ENCODE measurements around the gene RTP3.

Gene RTP3

GRCh38 chr3:46497556-46498265 is at the start of gene RTP3:
RTP3 (plus strand) TSS chr3:46497976; CDS start chr3:46498063, 87 bp downstream.
- no peak for DNase-seq

DNA sequence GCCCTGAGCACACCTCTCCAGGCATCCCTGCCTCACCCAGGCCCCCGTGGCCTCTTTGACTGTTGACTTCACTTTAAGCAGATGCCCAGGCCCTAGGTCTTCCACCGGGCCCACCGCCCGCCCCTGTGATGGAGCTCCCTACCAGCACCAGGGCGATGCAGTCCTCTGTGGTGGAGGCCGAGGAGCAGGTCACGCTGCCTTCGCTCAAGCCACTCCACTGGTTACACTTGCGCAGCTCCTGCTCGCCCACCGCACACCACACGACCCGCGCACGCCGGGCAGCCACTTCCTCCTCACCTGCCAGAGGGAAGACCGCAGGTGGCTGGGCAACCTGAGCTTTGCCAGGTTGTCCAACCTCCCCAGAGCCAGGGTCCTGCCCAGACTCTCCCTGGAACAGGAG is 49.1 kb upstream of the RTP3 start:
- no peak for DNase-seq

DNA sequence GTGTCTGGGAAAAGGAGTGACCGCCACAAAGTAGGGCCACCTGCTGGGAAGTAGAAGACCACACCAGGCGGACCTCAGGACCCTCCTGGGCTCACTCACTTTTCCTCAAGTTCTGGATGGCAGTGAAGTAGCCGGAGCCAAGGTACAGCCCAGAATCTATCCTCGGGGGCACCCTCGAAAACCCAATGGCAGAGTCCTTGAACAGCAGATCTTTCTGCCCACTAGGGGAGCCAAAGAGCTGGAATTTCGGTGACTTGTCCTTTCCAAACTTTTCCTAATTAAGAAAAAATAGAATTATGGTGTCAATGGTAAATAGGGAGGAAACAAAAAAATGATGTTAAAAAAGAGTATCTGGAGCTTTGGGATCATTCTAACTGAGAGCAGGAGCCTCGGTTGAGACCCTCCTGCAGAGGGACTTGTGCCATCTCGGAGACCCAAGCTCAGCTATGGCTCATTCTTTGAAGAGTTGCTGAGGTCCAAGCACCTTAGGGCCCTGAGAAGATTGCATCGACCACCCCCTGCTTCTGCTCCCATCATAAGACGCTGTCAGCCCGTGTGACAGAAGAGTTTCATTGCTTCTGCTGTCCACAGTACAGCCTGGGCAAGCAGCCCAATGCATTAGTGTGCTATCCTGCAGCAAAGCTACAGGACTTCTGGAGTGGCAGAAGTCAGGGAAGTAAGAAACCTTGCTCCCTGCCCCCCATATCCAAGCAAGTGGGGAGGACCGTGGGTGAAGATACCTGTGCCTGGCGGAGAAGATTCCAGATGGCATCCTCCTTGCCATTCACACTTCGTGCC is 47.8 kb upstream of the RTP3 start:
- DNase-seq, result peak; percentile 42

DNA sequence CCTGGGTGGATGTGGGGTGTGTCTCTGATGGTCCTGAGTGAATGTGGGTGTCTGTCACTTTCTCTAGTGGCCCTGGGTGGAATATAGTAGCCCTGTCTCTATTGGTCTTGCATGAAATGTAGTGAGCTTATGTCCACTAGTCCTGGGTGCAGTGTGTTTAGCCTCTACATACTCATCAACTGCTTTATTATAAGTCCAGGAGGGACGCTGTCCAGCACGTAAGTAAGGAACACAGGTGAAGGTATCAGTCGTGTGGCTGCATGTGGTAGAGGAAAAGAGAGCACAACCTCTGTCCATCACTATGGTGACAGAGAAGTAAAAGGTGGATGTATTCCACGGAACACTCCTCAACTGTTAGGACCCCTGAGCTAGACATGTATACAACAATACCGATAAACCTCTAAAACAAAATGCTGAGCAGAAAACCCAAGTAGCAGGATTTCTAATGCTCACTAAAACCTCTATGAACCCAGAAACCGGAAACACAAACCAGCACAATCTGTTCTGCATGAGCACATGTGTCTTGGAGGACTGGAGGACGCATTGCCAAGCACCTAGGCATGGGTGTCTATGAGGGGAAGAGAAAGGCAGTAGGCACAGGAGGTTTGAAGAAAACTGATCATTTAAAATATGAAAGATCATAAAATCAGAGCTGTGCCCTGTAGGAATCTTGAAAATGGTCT is 44.1 kb upstream of the RTP3 start:
- no peak for DNase-seq

DNA sequence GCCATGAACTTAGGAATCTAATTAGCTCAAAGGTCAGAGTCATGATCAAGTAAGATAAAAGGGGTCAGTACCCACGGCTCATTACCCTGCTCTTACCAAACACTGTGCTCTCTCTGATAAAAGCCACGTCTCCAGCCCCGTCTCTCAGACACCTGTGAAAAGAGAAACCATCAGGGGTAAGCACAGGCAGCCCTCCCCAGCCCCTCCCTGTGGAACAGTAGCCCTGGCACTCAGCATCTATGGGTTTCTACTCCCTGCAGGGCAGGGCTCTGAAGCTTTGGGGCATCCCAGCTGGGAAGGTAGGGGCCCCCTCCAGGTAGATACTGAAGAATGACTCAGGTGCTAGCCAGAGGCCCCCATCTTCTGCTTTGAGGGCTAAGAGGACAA is 43.6 kb upstream of the RTP3 start:
- DNase-seq, result no peak

- DNase-seq, result no peak
Measured at GRCh38 chr3:46454606-46455005, 43.2 kb upstream of the RTP3 start.

DNA sequence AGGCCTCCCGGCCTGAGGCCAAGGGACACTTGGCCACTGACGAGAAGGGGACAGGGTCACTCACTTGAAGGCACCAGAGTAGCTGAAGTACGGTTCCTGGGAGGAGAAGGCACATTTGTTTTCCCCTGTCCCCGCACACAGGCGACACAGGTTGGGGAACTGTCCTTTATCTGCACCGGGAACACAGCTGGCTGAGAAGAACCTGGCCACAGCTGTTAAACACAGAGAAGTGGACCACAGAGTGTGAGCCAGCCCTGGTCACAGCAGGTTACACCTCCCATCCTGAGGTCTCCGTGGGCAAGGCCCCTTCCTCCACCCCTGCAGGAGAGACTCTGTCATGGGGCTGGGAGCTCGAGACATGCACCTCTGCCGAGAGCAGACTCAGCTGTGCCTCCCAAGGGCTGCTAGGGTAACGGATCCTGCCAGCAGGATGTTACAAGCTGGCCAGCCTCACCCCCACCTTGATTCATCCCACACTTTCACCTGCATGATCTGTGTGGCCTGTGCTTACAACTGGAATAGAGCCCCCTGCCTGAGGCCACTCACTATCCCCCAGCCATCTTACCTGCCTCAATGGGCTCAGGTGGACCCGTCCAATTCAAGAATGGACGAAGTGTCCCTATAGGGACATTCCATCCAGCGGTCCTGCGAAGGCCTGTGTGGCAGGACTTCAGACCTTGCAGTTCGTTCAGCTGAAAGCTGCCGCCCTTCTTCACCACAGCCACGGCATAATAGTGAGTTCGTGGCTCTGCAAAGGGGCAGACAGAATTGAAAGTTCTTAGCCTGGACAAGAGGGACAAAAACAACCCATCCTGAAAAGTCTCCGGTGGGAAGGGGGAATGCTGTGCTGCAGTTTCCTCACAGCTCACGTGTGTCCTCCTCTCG is 42.3 kb upstream of the RTP3 start:
- no peak for DNase-seq

DNA sequence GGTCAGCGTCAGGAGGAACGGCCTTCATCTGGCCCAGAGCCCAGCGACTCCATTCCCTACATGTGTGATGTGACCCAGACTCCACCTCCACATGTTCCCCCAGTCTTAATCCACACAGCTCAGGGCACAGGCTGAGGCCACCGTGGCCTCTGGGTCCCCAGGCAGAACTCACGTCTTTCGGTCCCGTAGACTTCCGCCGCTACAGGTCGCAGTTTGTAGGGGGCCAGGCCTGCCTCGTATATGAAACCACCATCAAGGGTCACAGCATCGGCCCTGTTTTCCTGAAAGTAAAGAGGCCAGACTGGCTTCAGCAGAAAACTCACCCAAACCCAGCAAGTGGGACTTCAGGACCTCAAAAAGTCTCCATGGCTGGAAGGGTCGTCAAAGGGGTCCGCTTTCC is 41.7 kb upstream of the RTP3 start:
- no peak for DNase-seq

DNA sequence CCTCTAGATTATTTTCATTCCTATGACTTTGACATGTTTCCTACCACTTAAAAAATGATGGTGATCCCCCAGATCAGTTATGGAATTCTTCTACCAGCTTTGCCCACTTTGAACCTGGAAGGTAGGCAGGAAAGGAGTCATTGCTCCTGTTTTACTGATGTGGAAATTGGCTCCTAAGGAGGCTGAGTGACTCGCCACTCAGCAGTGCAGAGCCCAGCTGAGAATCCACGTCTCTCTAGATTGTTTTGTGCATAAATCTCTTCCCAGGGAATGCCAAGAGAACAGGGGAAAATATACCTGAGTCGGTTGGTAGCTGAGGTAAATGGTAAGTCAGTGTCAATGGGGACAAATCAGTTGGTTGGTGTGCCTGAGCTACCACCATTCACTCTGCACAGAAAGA is 37.7 kb upstream of the RTP3 start:
- no peak for DNase-seq

DNA sequence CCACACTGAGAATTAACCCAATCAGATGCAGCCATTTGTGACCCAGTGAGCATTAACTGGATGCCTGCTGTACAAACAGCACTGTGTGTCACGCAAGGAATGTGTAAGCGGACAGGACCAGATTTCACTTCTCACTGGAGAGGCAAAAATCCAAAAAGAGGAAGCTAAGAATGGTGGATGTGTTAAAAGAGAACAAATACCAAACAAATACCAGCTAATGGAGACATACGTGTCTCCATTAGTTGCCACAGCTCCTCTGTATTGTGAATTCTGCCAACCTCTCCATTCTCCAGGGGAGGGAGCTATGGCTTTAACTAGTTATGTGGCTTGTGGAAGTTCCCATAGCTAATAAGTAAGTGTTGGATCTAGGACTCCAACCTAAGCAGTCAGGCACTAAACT is 35.7 kb upstream of the RTP3 start:
- no peak for DNase-seq

GRCh38 chr3:46462511-46462910 is 35.3 kb upstream of the RTP3 start:
- DNase-seq, result no peak

GRCh38 chr3:46463120-46463867 is 34.5 kb upstream of the RTP3 start:
- DNase-seq, result no peak

DNA sequence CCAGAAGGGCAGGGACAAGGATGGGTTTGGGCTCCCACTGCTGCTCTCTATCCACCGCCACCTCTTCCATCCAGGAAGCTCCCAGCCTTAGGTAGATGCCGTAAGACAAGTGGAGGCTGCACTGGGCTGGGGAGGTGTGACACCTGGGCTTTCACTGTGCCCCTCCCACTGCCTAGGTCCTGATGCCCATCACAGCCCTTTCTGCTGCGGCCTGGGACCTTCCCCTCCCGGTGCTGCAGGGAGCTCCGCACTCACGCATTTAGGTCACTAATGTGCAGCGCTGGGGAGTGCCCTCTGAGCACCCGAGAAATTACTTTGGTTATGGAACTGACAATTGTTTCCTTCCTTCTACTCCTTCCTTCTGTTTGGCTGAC is 33.9 kb upstream of the RTP3 start:
- DNase-seq, result no peak

DNA sequence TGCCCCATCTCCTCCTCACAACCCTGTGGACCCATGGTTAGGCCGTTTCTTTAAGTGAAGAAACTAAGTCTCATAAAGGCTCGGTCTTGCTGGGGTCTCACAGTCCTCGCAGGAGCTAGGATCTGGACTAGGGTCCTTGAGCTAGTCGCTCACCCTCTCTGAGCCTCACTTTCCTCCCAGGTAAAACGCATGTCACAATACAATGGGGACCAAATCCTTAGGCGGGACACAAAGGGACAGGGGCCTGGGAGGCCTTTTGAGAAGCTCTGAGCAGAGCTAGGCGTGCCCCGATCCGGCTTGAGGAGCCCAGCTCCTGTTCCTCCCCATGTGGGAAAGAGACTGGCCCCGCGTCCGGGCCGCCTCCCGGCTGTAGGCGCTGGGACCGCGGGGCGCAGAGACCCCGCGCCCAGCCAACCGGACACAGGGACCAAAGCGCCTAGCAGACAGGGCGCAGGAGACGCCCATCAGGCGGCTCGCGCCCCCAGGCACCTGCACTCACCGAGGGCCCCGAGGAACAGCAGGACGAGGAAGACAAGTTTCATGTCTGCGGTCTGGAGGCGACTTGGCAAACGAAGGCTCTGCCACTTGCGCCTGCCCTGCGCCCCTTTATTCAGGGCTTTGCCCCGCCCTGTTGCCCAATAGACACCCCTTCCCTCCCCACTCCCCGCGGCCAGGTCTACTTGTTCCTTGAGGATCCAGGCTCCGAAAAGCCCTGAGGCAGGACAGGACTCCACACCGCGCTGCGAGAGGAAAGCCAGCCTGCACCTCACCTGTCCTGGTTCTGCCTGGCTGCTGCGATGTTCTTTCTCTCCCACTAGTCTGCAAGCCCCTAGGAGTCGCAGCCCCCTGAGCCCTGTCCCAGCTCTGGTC is 33.2 kb upstream of the RTP3 start, which contains the start of gene LTF:
LTF (minus strand) TSS at position 580 of the 870 bp plus-strand sequence; CDS start at position 542, 38 bp downstream.
- no peak for DNase-seq

DNA sequence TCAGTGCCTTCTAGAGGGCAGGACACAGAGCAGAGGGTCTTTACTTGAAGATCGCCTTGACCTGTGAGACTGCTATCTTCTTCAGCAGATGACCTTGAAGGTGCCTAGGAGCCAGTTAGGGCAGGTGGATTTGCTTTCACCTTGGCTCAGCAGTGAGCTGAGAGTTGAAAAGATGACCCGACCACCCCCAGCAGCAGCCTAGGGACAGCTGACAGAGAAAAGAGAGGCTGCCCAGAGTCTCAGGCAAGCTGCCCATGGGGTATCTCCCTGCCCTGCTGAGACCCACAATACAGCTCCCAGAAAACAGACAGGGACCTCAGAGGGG is 32.6 kb upstream of the RTP3 start:
- DNase-seq, result no peak

DNA sequence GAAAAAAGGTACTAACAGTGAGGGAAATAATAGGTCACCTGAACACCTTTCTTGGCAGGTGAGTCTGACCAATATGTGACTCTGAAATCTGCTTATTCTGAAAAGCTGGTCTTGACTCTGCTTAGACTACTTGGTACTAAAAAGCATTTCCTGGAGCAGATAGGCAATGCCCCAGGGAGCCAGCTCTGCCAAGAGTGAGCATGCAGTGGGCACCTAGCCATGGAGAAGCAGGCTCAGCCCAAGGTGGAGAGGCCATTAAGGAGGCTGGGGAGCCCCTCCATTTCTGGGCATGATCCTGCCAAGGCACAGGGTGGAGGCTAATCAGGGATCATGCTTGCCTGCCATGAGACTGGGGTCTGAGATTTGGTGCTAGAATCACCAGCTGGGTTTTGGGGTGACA is 31.5 kb upstream of the RTP3 start:
- no peak for DNase-seq

DNA sequence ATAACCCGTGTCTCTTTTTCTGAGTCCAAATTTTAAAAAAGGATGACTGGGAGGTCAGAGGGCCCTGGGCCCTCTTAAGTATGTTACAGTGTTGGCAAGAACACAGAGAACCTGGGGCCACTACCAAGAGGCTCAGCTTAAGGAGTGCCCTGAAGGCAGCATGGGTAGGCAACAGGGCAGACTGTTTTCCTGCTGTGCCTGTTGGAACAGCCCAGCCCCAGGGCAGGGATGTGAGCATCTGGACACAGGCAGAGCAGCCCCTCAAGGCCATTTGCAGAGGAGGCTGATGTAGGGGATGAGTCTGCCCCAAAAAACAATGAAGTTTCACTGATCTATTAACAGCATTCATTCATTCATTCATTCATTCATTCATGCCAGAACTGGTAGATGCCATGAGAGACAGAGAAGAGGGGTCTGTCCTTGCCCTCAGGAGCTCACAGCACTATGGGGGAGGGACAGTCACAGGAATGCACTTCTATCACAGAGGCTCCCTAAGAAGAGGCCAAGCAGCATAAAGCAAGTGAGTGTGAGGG is 30.8 kb upstream of the RTP3 start:
- no peak for DNase-seq

- no peak for DNase-seq
Measured at GRCh38 chr3:46467562-46467961, 30.2 kb upstream of the RTP3 start.

DNA sequence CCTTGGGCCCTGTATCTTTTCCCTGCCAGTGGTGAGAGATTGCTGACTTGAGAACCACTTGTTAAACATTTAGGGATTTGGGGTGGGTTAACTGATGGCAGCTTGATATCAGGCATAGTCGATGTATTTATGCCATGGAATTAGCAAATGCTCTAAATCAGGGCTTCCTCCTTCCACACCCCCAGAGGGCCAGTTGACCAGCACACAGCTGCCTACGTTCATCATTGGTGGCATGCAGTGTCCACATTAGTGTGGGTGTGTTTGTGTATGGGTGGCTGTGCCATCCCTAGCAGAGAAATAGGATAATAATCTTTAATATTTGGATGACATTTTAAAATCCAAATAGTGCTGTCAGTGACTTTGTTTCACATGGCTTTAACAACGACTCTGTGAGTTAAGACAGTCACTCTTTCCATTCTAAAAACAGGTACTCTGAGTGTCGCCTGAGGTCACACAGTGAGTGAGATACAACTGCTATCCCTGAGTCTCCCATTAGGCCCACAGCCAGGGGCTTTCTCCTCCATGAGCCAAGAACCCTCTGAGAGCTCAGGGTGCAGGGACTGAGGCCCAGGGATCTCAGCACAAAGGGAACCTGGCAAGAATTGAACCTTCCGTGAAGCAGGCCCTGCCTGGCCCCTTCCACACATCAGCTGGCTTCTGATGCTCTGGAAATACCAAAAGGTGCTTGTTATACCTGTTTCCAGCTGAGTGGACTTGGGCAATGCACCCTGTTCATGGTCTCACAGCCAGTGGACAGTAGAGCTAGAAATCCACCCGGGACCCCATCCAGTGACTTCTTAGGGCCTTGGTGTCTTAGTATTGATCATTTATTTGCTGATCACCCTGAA is 28.8 kb upstream of the RTP3 start:
- DNase-seq, result no peak
